HG03139 (cell line): ENCODE measurements around the gene HS6ST2.

Experiments
- ATAC-seq: cut with Tn5 transposase; IDR thresholded peaks from one replicate; pipeline ENCODE4 v1.9.1; 2021; ENCODE audit not compliant: unreplicated experiment

The HS6ST2 gene

GRCh38 chrX:132853040-132853439 is 105.4 kb downstream of the HS6ST2 start:
- ATAC-seq = no peak

- no peak for ATAC-seq
These were observed 110.0 kb downstream of the HS6ST2 start for GRCh38 chrX:132848296-132848970.

GRCh38 chrX:132843363-132843762 is 115.1 kb downstream of the HS6ST2 start:
- ATAC-seq = no peak

GRCh38 chrX:132842460-132843238 is 115.8 kb downstream of the HS6ST2 start:
- ATAC-seq = no peak

- ATAC-seq = no peak
These were observed 120.5 kb downstream of the HS6ST2 start for GRCh38 chrX:132837967-132838366.

- no peak for ATAC-seq
These were observed 121.3 kb downstream of the HS6ST2 start for GRCh38 chrX:132837126-132837525.

GRCh38 chrX:132836471-132836870 is 122.0 kb downstream of the HS6ST2 start:
- ATAC-seq = no peak

GRCh38 chrX:132834741-132835140 is 123.7 kb downstream of the HS6ST2 start:
- ATAC-seq = no peak

- no peak for ATAC-seq
These were observed 124.3 kb downstream of the HS6ST2 start for GRCh38 chrX:132834109-132834508.

- no peak for ATAC-seq
These were observed 125.1 kb downstream of the HS6ST2 start for GRCh38 chrX:132833373-132833772.

- ATAC-seq = no peak
These were observed 127.0 kb downstream of the HS6ST2 start for GRCh38 chrX:132831336-132831973.

GRCh38 chrX:132822634-132823012 is 135.8 kb downstream of the HS6ST2 start:
- no peak for ATAC-seq

- no peak for ATAC-seq
These were observed 136.3 kb downstream of the HS6ST2 start for GRCh38 chrX:132821974-132822633.

GRCh38 chrX:132820675-132821074 is 137.8 kb downstream of the HS6ST2 start:
- ATAC-seq = no peak

- no peak for ATAC-seq
These were observed 138.6 kb downstream of the HS6ST2 start for GRCh38 chrX:132819711-132820264.

- no peak for ATAC-seq
These were observed 139.8 kb downstream of the HS6ST2 start for GRCh38 chrX:132818638-132819037.

- ATAC-seq = no peak
These were observed 142.8 kb downstream of the HS6ST2 start for GRCh38 chrX:132815643-132816042.

GRCh38 chrX:132810964-132811712 is 147.3 kb downstream of the HS6ST2 start:
- no peak for ATAC-seq

GRCh38 chrX:132810488-132810887 is 147.9 kb downstream of the HS6ST2 start:
- no peak for ATAC-seq

- ATAC-seq = no peak
These were observed 148.8 kb downstream of the HS6ST2 start for GRCh38 chrX:132809581-132809980.
